Measurements from ENCODE around the gene CDON. TPM values are rescaled to one million over a fixed set of nuclear protein-coding genes. Genes with fewer than 3 reads are reported as not detected.
A peak's percentile ranks its signal among the peaks of the same experiment; 100 is the strongest.

CDON gene, protein sequence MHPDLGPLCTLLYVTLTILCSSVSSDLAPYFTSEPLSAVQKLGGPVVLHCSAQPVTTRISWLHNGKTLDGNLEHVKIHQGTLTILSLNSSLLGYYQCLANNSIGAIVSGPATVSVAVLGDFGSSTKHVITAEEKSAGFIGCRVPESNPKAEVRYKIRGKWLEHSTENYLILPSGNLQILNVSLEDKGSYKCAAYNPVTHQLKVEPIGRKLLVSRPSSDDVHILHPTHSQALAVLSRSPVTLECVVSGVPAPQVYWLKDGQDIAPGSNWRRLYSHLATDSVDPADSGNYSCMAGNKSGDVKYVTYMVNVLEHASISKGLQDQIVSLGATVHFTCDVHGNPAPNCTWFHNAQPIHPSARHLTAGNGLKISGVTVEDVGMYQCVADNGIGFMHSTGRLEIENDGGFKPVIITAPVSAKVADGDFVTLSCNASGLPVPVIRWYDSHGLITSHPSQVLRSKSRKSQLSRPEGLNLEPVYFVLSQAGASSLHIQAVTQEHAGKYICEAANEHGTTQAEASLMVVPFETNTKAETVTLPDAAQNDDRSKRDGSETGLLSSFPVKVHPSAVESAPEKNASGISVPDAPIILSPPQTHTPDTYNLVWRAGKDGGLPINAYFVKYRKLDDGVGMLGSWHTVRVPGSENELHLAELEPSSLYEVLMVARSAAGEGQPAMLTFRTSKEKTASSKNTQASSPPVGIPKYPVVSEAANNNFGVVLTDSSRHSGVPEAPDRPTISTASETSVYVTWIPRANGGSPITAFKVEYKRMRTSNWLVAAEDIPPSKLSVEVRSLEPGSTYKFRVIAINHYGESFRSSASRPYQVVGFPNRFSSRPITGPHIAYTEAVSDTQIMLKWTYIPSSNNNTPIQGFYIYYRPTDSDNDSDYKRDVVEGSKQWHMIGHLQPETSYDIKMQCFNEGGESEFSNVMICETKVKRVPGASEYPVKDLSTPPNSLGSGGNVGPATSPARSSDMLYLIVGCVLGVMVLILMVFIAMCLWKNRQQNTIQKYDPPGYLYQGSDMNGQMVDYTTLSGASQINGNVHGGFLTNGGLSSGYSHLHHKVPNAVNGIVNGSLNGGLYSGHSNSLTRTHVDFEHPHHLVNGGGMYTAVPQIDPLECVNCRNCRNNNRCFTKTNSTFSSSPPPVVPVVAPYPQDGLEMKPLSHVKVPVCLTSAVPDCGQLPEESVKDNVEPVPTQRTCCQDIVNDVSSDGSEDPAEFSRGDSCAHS (N-terminal part only)
- 6.1 and 7.7 TPM in 2 replicates for total RNA-seq

DNA sequence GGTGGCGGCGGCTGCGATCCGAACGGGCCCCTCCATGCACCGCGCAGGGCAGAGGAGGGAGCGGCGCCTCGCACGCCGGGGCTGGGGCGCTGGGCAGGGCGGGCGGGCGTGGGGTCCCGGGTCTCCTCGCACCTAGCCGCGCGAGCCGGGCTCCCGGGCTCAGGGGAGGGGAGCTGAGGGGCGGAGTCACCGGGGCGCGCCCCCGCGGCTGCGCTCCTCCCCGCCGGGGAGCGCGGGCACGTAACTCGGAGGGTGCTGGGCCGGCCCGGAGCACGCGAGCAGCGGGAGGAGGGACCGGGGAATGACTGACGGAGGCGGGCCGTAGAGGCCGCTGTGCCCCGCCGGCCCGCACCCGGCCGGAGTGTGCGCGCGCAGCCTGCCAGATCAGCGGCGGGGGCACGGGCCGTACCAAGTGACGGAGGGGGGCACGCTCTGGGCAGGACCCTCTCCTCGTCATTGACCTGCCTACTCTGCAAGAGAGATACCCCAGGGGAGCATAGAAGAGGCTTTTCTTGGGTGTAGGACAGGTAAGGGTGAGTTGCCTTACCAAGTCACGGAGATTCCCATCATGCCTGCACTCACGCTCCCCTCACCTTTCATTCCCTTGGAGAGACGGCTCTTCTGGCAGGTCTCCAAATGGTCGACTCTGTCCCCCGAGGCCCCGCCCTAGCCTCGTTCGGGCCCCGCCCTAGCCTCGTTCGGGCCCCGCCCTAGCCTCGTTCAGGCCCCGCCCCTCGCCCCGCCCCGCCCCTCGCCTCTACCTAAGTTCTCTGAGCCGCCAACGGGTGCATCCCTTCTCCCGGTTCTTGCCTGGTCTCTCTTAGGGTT is at the start of gene CDON:
CDON (minus strand) TSS at position 188 of the 828 bp plus-strand sequence. CDS start 39,390 bp downstream, outside the sequence.
- peak; percentile 79 for DNase-seq (ENCODE audit: extremely low read depth, low read depth, low spot score)

DNA sequence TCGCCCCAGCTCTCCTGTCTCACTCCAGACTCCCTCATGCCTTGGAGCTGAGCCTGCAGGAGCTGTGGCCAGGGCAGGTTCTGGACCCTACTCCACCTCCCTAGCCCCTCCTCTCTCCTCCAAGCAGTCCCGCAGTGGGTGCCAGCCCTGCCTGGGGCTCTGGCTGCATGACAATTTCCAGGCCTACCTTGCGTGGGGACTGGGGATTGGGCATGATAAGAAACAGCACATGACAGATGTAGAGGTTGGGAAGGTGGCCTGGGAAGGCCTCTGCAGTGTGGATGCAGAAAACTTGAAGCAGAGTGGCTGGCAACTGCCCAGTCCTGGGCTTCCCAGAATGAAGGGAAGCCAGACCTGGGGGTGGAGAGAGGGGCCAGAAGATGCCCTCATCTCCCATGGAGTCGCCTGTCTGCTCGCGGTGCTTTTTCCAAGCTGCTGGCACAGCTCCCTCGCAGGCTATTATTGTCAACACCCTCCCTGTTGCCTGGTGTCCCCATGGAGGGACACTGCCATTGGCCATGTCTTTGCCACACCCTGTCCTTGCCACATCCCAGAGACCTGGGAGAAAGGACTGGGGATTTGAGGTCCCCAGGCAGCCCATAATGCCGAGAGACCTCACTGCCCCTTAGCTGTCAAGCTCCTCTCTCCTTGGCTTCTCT is 48.9 kb upstream of the CDON start:
- no peak for DNase-seq (ENCODE audit: extremely low read depth, low read depth, low spot score)

DNA sequence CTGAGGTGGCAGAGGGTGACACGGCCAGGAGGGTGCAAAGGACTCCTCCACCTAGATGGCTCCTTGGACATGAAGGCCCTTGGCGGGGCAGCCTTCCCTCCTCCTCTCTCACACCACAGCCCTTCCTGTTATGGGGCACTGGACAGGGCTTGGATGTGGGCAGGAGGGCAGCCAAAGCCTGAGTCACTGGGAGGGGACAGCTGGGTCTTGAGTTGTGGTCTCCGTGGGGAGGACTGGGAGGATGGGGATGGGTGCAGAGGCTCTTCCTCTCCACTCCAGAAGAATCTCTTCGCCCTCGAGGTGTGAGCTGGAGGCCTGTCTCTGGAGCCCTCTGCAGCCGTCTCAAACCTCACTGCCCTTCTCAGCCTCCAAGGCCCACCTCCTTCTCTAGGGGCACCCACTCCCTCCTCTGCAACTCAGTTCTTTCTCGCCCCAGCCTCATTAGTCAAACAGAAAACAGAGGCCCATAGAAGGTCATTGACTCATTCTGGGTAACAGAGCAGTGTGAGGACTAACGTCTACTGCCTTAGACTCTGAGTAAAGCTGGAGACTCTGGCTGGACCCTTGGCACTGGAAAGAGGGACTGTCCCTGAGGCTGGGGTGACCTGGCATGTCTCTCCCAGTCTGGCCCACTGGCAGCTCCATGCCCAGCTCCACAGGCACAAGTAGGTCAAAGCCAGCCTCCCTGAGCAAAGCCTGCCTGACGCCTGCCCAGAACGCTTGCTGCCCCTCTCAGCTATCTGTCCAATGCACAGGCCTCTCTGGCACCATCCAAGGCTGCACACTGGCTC is 47.5 kb upstream of the CDON start:
- no peak for DNase-seq (ENCODE audit: extremely low read depth, low read depth, low spot score)

DNA sequence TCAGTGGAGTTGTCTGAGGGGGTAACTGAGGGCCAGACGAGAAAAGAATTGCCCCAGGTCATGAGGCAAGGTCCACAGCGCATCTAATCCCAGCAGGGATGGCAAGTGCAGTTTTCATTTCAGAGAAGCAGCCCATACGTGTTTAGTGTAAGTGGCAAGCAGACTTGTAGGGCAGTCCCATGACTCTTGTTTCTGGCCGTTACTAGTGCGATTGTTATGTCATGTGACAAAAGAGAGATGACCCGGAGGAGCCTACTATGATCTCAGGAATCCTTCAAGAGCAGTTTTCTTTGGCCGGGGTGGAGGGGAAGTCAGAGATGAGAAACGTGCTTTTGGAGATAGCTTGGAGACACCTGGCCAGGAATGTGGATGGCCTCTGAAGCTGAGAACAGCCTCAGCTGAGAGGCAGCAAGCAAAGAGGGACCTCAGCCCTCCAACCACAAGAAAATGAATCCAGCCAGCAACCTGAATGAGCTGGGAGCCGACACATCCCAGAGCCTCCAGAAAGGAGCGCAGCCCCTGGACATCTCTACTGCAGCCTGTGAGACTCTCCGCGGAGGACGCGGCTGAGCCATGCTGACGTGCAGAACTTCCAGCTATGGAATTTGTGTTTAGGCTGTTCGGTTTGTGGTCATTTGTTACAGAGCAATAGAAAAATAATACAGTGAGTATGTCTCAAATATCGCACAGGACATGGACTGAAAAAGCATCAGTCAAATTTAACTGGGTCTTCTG is 44.1 kb upstream of the CDON start:
- DNase-seq (ENCODE audit: extremely low read depth, low read depth, low spot score) = no peak

DNA sequence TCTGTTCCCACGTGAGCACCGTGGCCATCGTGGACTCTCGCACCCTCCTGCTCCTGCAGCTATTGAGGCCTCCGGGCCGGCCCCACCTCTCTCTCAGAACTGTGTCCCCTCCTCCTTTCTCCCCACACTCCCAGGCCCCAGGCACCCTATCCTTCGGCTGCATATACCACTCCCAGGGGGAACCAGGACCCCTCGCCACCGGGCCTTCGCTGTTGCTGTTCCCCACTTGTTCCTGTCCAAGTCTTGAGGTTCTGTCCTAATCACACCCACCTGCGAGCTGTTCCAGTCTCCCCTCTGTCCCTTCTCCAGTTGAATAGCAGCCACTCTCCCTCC is 43.0 kb upstream of the CDON start:
- no peak for DNase-seq (ENCODE audit: extremely low read depth, low read depth, low spot score)

DNA sequence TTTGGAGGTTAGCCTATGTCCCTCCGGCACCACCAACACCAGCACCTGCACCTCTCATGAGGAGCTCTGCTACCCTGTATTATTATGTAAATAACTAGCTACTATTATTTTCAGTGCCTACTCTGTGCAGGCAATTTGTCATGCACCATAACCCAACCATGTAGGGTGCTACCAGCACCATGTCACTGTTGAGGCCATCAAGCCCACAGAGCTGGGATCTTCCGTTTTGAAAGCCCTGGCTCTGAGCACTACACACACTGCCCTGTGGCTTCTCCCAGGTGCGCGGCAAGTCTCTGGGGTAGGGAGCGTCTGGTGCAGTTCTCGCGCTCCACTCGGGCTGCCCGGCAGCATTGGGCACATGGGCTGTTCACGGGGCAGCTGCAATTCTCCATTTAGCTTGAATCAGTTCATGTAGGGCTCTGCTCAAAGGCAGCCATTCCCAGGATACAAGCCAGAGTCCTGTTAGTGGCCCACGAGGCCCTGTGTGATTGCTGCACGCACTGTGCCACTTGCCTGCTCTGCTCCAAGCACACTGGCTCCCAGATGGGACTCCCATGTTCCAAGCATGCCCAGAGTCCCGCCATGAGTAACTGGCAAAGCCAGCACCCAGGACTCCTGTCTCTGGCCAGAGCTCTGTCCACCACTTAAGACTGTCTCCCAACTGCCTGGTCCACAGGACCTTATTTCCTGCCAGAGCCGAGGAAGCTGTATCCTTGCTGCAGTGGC is 42.5 kb upstream of the CDON start:
- no peak for DNase-seq (ENCODE audit: extremely low read depth, low read depth, low spot score)

DNA sequence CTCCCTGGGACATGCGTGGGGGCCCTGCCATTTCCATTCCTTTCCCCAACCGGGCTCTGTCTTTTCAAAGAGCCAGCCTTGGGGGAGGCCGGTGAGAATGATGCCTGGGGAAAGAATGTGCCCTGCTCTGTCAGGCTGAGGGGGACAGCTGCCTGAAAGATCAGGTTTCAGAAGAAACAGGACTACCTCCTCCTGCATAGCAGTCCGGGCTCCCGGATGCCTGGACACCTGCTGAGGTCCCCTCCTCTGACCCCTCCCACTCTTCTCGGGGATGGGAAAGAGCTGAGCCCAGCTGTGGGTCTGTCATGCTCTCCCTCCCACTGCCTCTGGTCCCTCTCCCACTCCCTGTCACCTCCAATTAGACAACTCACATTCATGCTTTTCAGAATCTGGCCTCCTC is 41.8 kb upstream of the CDON start:
- no peak for DNase-seq (ENCODE audit: extremely low read depth, low read depth, low spot score)

DNA sequence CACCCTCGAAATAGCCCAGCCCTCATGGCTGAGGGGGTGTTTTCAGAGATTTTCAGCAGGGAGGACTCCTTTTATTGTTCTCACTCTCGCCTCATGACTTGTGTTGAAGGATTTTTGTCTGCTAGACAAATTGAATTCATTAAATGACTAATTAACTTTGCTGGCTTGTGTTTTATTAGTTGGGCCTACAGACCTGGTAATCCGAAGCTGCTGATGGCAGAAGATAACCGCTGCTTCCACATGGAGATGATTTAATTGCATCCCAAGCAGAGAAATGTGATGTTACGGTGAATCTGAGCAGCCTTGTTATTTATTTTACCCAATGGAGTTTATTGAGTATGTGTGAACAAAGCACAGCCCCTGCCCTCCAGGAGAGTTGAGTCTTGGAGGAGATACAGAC is 40.5 kb upstream of the CDON start:
- no peak for DNase-seq (ENCODE audit: extremely low read depth, low read depth, low spot score)

DNA sequence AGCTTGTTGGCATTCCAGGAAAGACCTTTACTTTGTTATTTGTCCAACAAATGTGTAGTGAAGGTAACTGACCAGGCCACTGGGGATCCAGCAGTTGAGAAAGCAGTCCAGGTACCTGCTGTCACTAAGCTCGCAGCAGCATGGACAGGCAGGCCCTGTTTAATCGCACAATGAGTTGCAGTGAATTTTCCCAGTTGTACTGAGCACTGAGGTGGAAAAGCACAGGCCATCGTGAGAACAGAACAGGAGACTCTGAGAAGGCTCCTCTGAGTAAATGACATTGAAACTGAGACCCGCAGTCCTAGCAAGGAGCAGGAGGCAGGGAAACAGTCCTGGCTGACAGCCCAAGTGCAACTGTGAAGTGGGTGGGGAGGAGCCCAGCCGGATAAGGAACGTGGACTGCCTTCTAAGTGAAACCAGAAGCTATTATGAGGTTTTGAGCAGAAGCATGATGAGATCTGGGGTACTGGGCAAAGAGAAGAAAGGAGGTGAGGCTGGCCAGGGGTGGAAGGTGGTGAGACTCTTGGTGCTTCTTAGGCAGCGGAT is 39.8 kb upstream of the CDON start:
- DNase-seq (ENCODE audit: extremely low read depth, low read depth, low spot score) = no peak

DNA sequence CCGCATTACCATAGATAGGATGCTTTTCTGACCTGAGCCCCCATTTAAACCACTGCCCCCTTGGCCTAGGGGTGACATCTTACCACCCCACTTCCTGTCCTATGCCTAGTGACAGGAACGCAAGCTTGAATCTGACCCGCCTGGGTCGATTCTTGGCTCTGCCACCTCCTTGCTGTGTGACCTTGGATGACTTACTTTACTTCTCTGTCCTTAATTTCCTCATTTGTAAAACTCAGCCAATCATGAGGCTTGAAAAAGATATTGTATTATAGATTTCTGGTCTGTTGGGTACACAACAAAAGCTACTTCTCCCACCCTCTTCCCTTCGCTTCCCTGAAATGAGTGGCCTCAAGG is 39.2 kb upstream of the CDON start:
- DNase-seq (ENCODE audit: extremely low read depth, low read depth, low spot score) = no peak

DNA sequence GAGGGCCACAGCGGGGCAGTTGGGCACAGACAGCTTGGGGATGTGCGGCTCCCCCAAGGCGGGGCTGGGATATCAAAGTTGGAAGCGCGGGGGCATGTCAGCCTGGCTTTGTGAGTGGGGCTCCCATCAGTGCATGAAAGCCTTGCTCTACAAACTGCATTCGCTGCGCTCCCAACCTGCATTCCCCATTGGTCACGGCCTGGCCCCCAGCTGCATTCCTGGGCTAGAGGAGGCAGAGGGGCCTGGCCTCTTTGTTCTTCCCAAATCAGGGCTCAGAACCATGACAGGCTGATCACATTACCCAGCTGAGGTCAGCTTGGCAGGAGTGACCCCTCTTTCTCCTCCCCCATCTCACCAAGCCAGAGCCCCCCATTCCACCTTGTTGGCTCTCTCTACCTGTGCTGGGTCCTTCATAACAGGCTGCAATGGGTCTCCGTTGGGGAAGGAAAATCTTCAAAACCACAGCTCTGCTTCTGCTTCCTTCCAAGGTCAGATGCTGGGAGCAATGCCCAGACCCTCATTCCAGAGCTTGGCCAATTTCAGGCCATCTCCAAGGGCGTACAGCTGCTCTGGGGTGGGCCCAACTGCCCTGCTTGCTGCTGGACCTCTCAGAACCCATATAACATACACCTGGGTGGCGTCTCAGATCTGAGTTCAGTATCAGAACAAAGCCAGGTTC is 38.7 kb upstream of the CDON start:
- no peak for DNase-seq (ENCODE audit: extremely low read depth, low read depth, low spot score)

DNA sequence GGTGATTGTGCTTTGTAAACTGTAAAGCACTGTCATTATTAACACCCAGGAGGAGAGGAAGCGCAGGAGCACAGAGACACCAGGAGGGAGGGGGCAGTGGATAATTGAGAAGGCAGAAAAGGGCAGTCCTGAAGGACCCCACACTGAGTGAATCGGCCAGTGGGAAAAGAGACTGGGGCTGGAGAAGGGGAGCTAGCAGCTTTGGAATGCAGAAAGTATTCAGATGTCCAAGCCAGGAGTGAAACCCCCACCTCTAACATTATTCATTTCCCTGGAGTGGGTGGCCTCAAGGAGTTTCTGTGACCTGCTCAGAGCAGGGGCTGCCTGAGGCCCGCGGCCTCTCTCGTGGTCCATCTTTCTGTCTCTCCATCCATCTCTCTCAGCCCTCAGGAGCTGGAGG is 38.0 kb upstream of the CDON start:
- no peak for DNase-seq (ENCODE audit: extremely low read depth, low read depth, low spot score)

DNA sequence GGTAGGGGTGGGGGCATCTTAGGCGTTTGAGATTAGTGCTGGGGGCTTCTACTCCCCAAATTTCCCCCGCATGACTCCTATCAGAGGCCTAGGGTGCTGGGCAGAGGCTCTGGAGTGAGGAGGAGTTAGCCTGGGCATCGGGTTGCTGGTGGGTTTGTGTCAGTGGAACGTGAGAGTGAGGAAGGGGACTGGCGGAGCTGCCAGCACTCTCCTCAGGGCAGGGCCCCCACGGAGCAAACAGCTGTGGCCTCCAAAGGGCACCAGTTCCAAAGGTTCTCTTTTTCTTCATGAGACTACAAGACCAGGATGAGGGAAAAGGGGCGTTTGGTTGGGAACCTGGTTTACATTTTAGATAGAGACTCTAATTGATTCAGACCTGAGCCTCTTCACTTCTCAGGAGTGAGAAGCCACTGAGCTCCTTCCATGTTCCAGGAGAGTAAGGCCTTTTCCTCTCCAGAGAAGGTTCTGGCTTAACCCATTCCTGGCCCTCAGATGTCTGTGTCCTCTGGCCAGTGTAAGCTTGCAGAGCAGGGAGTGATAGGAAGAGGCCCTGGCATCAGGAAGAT is 35.6 kb upstream of the CDON start:
- no peak for DNase-seq (ENCODE audit: extremely low read depth, low read depth, low spot score)

DNA sequence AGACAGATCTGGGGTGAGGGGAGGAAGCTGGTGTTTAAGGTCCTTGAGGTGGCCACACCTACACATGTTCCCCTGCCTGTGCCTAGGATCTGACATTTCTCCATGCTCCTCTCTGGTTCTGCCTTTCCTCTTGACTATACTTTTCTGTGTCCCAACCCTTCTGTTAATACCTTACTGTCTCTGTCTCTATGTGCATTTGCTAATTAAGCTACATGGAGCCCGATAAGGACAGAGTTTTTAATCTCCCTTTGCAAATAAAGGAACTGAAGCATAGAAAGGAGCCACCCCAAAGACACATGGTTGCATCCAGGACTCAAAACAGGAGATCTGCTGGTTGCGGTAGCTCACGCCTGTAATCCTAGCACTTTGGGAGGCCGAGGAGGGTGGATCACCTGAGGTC is 33.1 kb upstream of the CDON start:
- no peak for DNase-seq (ENCODE audit: extremely low read depth, low read depth, low spot score)

DNA sequence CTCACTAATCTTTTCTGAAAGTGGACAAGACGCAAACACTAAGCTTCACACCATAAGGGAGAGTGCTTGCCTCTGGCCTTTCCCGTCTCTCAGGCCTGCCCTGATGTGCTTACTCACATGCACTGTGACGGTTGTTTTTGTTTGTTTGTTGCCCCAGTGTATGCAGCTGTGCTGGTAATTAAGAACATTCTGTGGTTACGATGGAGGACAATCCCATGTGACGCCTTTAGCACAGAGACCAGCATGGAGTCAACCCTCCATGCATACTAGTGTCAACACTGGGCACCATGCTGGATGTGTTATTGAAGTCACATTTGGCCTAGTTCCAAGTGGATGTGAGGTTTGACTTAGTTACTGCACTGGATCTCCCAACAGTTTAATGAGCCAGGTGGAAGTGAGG is 27.8 kb upstream of the CDON start:
- no peak for DNase-seq (ENCODE audit: extremely low read depth, low read depth, low spot score)

DNA sequence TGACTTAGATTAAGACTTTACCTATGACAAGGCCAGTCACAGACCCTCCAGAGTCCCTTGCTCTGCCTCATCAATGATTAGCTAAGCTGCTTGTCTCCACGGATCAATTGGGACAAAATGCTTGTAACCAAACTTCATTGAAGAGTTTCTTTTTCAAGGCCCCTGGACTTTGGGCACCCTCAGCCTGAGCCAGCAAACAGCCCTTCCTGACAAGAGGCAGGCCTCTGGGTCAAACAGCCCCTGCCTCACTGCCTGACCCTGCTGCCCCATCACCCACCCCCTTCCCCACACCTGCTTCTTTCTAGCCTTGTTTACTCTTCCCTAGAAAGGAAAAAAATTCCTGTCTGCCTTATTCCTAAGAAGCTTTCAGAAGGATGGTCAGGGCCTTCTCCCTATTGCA is 26.3 kb upstream of the CDON start:
- DNase-seq (ENCODE audit: extremely low read depth, low read depth, low spot score) = no peak

DNA sequence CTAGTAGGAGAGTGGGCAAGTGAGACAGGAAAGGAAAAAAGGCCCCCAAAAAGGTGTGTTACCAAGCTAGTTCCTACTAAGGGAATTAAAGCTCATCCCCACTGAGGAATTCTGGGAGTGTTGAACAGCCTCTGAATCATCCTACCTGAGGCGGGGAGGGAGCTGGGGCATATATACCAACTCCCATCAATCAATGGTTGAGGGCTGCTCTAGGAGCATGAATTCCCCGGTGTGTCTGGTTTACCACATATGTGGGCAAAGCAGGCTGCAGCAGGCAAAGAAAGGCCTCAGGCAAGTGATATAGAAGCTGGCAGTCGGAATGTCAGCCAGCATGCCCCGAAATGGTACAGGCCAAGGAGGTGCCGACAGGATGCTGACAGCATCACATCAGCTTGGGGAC is 23.6 kb upstream of the CDON start:
- DNase-seq (ENCODE audit: extremely low read depth, low read depth, low spot score) = no peak

All from glomerular endothelial cell (primary cell).